ENCODE data around the gene CDH4.
"Not testable (repeated sequence)": the region's sequence is repeated elsewhere in the genome, so short reads cannot be mapped to it uniquely, and the experiment has no call there.

Gene CDH4

DNA sequence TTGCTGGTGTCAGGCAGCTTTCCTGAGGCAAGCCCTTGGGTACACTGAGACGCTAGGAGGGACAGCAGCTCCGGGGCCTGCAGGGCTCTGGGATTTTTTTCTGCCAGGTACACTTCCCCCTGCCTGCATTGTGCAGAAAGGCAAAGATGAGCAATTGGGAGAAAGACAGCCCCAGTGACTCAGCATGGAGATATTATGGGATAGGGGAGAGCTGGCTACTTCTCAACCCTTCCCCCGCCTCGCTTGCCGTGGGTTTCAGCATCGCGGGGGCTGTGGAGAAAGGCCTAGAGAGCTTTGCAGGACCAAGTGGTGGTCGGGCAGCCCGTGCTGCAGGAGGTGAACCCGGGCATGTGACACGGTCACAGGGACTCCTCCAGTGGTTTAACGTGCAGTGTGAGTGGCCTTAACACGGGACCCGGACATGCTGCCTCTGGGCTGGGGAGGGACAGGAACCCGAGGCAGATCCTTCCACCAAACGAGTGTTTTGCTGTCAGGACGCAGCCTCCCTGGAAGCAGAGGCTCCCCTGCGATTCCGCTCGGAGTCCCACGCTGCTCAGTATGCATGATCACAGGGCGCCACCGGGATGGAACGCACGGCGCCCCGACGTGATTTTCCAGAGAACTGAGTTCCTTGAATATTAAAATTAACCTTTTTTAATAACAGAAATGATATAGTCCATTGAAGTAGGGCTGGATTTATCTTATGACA, 139.9 kb downstream of the CDH4 start:
- no peak for DNase-seq

GRCh38 chr20:61394088-61394799, 142.2 kb downstream of the CDH4 start:
- DNase-seq, result no peak

DNA sequence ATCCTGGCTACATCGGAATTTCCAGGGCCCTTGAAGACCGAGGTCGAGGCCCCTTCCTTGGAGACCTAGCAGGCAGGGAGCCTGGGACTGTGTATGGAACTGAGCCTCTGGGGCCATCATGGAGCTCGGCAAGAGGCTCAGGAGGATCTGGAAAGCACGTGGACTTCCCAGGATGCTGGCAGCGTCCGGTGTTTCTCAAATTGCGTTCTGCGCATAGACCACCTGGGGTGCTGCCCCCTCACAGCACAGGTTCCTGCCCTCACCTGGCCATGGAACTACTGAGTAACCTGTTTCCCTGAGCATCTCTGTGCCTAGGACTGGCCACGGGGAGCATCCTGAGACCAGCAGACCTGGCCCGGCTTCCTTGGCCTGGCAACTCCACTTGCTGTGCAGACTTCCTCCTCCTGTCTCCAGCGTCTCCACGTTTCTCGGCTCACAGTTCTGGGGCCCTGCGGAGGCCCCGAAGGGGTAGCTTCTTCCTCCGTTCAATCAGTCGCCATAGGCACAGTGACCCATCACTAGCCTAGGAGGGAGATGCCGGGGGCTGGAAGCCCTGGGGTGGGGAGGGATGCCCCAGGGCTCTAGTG, 144.3 kb downstream of the CDH4 start:
- DNase-seq, result no peak

GRCh38 chr20:61397146-61397545, 145.1 kb downstream of the CDH4 start:
- no peak for DNase-seq

DNA sequence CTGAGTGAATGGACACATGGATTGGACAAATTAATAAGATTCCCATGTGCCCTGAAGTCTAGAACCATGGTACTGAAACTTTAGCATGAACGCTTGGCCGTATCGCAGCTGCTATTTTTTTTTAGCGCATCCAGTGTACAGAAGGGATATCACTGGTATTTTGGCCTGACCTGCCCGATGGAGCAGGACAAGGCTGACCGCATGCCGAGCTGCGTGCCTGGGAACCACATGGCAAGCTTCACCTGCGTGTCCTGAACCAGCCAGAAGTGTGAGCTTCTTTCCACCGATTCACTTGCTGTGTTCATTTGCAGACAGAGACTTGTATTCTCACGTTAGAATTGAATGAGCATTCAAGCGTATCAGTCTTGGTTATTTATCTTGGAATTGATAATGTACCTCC, 145.7 kb downstream of the CDH4 start:
- no peak for DNase-seq

GRCh38 chr20:61399433-61399832, 147.4 kb downstream of the CDH4 start:
- no peak for DNase-seq

DNA sequence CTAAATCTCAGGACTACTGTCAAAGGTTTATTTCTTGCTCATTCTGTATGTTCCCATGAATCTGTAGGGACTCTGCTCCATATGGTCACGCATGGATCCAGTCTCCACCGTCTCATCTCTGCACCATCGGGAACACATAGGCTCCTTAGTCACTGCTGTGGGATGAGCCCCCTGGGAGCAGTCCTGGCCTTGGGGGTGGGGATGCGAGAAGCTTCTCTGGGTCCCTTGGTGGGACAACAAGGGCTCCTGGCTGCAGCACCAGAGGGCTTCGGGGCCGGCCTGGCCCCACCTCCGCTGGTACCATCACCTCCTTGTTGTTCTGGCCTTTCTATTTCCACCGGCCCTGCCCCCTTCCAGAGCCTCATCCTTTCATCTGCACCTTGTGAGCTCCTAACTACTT, 148.4 kb downstream of the CDH4 start:
- DNase-seq, result no peak

GRCh38 chr20:61404303-61404702, 152.2 kb downstream of the CDH4 start:
- DNase-seq, result no peak

DNA sequence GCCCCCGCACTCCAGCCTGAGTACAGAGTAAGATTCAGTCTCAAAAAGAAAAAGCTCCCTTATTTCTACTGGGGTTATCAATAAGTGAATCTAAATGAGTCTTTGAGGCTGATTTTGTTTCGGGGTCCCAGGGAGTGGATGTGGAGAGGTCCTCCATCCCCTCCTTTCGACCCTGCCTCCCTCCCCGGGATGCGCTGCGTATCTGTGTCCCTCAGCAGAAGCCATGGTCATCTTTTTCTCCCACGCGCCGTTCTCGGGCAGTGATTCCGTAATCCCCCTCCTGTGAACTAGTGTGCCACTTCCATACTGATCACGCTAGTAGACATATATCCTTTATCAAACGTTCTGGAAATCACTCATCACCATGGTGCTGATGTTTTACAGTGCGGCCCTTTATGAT, 152.9 kb downstream of the CDH4 start:
- no peak for DNase-seq

- DNase-seq, result not testable (repeated sequence)
Measured at GRCh38 chr20:61406773-61407172, 154.7 kb downstream of the CDH4 start.

DNA sequence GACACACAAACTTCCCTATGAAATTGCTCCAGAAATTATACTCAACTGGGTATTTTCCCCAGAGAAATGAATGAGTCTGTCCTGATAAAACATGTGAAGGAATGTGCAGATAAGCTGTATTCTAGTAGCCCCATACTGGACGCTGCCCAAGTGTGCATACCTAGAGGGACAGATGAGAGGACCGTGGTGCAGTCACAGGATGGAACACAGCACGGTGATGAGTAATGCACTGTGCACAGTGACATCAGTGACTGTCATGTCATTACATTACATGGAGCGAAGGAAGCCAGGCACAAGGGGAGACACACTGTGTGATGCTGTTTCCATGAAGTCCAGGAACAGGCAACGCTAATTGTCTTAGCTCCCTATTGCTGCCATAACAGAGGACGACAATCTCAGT, 155.5 kb downstream of the CDH4 start:
- no peak for DNase-seq

DNA sequence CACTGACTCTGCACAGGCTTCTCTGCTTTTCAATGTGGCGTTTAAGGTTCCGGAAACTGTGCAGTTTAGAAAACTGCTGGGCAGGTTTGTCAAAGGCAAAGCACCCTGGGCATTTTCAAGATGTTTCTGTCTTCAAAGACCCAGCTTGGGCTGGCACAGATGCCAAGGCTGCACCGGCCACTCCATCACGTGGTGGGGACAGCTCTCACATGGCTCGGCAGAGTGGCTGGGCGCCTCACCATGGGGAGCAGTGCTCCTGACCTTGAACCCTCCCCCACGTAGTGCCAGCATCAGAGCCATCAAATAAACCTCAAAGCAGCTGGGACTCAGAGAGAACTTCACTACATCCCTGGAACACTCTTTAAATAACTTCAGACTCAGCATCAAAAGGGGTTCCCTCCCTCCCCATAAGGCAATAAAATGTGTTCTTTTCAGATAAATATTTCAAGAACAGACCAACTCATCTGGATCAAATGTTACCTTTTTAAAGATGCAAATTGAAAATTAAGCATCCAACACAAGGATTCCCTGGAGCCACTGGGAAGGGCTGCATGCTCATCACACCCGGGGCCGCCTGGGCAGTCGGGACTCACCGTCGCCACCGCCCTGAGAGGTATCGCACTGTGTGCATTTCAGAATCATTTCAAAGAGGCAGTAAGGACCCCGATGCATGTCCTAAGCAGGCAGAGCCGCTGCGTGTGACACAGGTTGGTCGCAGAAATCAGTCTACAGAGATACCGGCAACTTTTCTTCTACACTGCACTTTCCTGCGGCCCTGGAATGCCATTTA, 157.1 kb downstream of the CDH4 start:
- DNase-seq, result no peak

- DNase-seq, result no peak
Measured at GRCh38 chr20:61411743-61412142, 159.7 kb downstream of the CDH4 start.

GRCh38 chr20:61413752-61414151, 161.7 kb downstream of the CDH4 start:
- no peak for DNase-seq

GRCh38 chr20:61414455-61414991, 162.5 kb downstream of the CDH4 start:
- DNase-seq, result no peak

- no peak for DNase-seq
Measured at GRCh38 chr20:61416546-61416945, 164.5 kb downstream of the CDH4 start.

DNA sequence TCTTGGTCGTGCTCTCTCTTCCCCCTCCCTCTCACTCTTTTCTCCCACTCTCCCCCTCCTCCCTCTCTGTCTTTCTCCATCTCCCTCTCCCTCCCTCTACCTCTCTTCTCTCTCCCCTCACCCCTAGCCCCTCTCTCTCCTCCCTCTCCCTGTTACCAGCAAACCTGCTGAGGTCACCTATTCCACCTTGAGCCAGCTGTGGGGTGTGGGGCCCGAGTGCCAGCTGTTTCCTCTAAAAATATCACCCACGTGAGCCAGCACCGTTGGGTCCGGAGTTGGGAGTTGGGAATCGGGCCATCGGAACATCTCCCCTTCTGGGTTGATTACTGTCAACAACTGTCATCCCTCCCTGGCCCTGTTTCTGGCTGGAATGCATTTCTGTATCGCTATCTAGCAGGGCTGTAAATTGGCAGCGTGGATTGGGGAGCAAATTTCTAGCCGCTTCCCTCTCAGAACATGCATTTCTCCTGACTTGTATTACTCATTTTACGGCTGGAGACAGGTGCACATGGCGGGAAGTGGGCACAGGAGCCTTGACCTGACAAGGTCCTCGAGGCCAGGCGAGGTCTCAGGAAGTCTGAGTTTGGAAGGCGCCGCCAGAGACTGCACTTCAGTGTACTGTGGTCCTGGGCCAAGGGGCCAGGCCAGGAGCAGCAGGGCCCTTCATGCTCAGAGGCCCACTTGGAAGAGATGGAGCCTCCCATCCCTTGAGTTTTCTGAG, 165.3 kb downstream of the CDH4 start:
- no peak for DNase-seq

- no peak for DNase-seq
Measured at GRCh38 chr20:61419010-61419409, 166.9 kb downstream of the CDH4 start.

DNA sequence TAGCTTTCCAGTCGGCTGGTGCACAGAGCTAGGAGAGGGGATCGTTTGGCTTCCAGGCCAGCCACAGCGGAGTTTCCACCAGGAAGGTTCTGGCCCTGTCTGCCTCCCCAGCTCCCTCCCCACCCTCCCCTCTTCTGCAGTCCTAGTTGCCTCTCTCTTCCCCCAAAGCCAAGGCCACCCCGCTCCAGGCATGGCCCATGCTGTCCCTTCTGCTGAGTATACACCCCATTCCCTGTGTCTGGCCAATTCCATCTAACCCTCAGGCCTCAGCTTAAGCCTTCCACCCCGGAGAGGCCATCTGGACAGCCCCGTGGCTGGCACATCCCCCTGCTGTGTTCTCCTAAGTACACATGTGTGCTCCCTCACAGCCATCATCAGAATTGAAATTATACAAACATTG, 167.4 kb downstream of the CDH4 start:
- no peak for DNase-seq

DNA sequence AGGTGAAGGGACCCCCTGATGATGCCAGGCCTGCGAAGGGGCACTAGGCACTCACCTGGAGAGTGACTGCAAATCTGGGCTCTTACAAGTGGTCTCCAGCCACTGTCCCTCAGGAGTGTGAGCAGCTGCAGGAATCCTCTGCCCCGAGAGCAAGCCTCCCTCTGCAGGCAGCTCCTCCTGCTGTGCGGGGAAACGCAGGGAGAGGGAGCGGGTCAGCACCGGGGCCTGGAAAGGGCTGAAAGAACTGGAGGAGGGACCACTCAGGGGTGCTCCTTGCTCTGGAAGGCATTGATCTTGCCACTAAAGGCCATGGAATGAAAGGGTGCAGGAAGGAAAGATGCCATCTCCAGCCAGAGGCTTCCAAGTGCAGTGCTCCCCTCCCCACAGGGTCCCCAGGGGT, 168.0 kb downstream of the CDH4 start:
- no peak for DNase-seq

- DNase-seq, result no peak
Measured at GRCh38 chr20:61420781-61421180, 168.7 kb downstream of the CDH4 start.

DNA sequence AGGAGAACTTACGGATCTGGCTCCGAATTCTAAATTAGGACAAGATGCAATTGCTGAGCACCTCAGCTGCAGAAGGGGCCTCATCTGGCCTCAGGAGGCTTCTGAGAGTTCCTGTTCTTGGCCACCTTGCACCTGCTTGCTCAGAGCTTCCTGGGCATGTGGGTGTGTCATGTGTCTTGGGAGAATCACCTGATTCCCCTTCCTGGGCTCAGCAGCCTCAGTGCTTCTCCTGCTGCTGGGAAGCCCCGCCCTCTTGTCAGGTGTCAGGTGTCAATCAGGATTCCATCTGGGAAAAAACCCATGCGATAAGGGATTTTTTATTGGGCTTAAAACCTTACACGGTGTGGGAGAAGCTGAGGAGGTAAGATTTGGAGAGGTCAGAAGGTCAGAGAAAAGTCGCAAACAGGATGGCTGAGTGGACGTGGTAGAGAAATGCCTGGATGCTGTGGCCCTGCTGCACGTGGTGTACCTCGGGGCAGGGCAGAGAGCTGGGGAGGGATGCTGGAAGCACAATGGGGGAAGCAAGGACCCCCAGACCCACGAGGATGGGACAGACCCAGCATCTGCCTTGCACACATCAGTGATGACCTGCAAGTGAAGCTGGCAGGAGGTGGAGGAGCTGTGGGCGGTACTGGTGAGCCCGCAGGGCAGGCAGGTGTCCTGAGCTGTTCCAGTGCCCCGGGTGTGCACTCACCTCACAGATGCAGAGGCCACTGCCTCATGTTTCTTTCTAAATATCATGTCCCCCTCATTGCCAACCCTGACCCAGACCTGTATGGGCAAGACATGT, 170.8 kb downstream of the CDH4 start:
- DNase-seq, result no peak

Measured in activated naive CD4-positive, alpha-beta T cell treated with Interleukin-2 at 50 U/mL for 16 hours (primary cell).